Natural killer cell (primary cell): ENCODE data around the gene INSIG1. TPM values are rescaled to one million over a fixed set of nuclear protein-coding genes. Genes with fewer than 3 reads are reported as not detected.

Source experiments
- ATAC-seq, 3 donors: fragments of 150-1000 bp in 2 of 3; fragments of 200-7000 bp in 1 of 3; cut with Tn5 transposase; 1 replicate in 1 of 3; 2 replicates in 2 of 3; pipeline ENCODE4 v1.10.0; 2021; ENCODE audit warnings: mild to moderate bottlenecking in 2 of 3, moderate library complexity in 2 of 3
- DNase-seq, 2 donors: peaks; one replicate each; pipeline versions ENCODE4 v3.0.0 to v3.0.0-alpha.2; 2013 to 2021; ENCODE audit warnings: mixed read lengths in 1 of 2
- H3K27ac ChIP-seq: one replicate; pipeline ENCODE4 v1.5.1; 2013; ENCODE audit warnings: mild to moderate bottlenecking, low read length
- H3K27me3 ChIP-seq: one replicate; pipeline ENCODE4 v1.6.1; 2013; ENCODE audit warnings: low read length; ENCODE audit not compliant: control insufficient read depth, insufficient read depth
- H3K36me3 ChIP-seq: one replicate; pipeline ENCODE4 v1.6.1; 2013; ENCODE audit warnings: low read length; ENCODE audit not compliant: control insufficient read depth, insufficient read depth
- H3K4me1 ChIP-seq: one replicate; pipeline ENCODE4 v1.6.1; 2013; ENCODE audit warnings: low read length; ENCODE audit not compliant: control insufficient read depth, insufficient read depth
- H3K4me3 ChIP-seq: one replicate; pipeline ENCODE4 v1.5.1; 2013; ENCODE audit warnings: low read length
- H3K9me3 ChIP-seq: one replicate; pipeline ENCODE4 v1.6.1; 2013; ENCODE audit warnings: low read length; ENCODE audit not compliant: control insufficient read depth, insufficient read depth
- H3K27ac Mint-ChIP-seq, 2 donors: one replicate each; pipeline ENCODE4 v1.8.0; 2022; ENCODE audit warnings: mild to moderate bottlenecking in 2 of 2, mixed read lengths in 2 of 2, moderate library complexity in 1 of 2
- H3K27me3 Mint-ChIP-seq, 2 donors: one replicate each; pipeline ENCODE4 v1.8.0; 2022; ENCODE audit warnings: low read depth in 2 of 2, mixed read lengths in 2 of 2
- H3K36me3 Mint-ChIP-seq: one replicate; pipeline ENCODE4 v1.8.0; 2022; ENCODE audit warnings: mixed read lengths
- H3K4me1 Mint-ChIP-seq, 2 donors: one replicate each; pipeline ENCODE4 v1.8.0; 2022; ENCODE audit warnings: mixed read lengths in 2 of 2
- H3K4me3 Mint-ChIP-seq: one replicate; pipeline ENCODE4 v1.8.0; 2022; ENCODE audit warnings: mild to moderate bottlenecking, moderate library complexity, mixed read lengths
- H3K9me3 Mint-ChIP-seq, 2 donors: one replicate each; pipeline ENCODE4 v1.8.0; 2022; ENCODE audit warnings: mixed read lengths in 2 of 2
- CTCF ChIP-seq: fragments of 200-600 bp; IDR thresholded peaks from one replicate; pipeline ENCODE4 v1.8.0; 2022; ENCODE audit warnings: antibody characterized with exemption
- WGBS: methylation state at CpG from one replicate; pipeline ENCODE4 v1.1.7; 2013; ENCODE audit warnings: missing lambda C conversion rate; ENCODE audit not compliant: insufficient coverage; 5-methylcytosine and 5-hydroxymethylcytosine counted together
- intact Hi-C: fragments of 100-400 bp; cut with micrococcal nuclease; formaldehyde crosslinking; loops from one replicate; pipeline ENCODE4 v1.14.2; 2022
- total RNA-seq, 4 donors: library from RNA; stranded (reverse); fragments of 120-200 nt in 1 of 4; gene quantifications; one replicate each; pipeline versions ENCODE4 v1.2.3 to v1.2.4, GENCODE V29; 2013 to 2022

The INSIG1 gene
- total RNA-seq, 3 donors from 2014 or later (not counting 1 experiment from before 2014, with no cell fraction given), result 66.7 to 115 (median 84.5) TPM

DNA sequence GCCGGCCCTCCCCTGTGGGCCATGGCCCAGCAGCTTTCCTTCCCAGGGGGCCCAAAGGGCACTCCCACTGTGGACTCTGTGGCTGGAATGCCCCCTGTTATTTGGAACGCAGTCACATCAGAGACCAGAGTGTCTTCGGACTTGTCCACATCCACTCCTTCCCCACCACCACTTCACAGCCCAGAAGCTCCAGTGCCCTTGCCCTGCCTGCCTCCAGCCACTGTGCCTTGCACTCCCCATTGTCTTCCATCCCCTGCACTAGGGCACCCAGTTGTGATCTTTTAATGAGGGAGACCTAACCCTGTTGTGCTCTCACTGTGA, 19.4 kb downstream of the INSIG1 start:
- H3K27ac Mint-ChIP-seq, result no peak overlapping the region
- ATAC-seq, result no peak

DNA sequence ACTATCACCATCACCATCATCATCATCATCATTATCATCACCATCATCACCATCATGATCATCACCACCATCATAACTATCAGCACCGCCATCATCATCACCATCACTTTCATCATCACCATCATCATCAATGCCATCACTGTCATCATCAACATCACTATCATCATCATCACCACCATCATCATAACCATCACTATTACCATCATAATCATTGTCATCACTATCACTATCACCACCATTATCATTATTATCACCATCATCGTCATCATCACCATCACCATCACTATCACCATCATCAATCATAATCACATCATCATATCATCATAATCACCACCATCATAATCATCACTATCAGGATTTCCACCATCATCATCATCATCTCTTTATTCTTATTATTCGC, 20.6 kb downstream of the INSIG1 start:
- H3K4me1 ChIP-seq, result no peaks in the 10 kb centered on the region
- Mint-ChIP-seq H3K27me3 (no peaks in the 10 kb centered on the region), H3K27ac (no peak overlapping the region), H3K9me3 (peaks cover 0 to under 1% of the 10 kb centered on the region in 2 donors), H3K36me3 (no peaks in the 10 kb centered on the region), H3K4me1 (no peaks in the 10 kb centered on the region), H3K4me3 (no peak overlapping the region)
- TF ChIP-seq CTCF, result no peak
- H3K9me3 ChIP-seq, result no peaks in the 10 kb centered on the region
- WGBS, result 96% methylated on average over 3 of the region's 3 CpGs
- H3K4me3 ChIP-seq, result no peak overlapping the region
- ATAC-seq (no peak), DNase-seq (no peak)
- no peaks in the 10 kb centered on the region for H3K36me3 ChIP-seq
- intact Hi-C loops, result no loop called here
- no peak overlapping the region for H3K27ac ChIP-seq
- no peaks in the 10 kb centered on the region for H3K27me3 ChIP-seq

More for the DNA sequence above, 19.4 kb downstream of the INSIG1 start:
- no peak overlapping the region for H3K4me3 Mint-ChIP-seq
- no peaks in the 10 kb centered on the region for H3K27me3 Mint-ChIP-seq
- Histone ChIP-seq H3K27me3 (no peaks in the 10 kb centered on the region), H3K36me3 (peaks cover 2% of the 10 kb centered on the region), H3K27ac (no peak overlapping the region), H3K9me3 (no peaks in the 10 kb centered on the region), H3K4me1 (no peaks in the 10 kb centered on the region), H3K4me3 (no peak overlapping the region)
- 90% methylated on average over 3 of the region's 3 CpGs for WGBS
- no peak for TF ChIP-seq CTCF
- no peaks in the 10 kb centered on the region for H3K9me3 Mint-ChIP-seq
- DNase-seq, result no peak
- no peaks in the 10 kb centered on the region for H3K36me3 Mint-ChIP-seq
- intact Hi-C loops, result no loop called here
- no peaks in the 10 kb centered on the region for H3K4me1 Mint-ChIP-seq

DNA sequence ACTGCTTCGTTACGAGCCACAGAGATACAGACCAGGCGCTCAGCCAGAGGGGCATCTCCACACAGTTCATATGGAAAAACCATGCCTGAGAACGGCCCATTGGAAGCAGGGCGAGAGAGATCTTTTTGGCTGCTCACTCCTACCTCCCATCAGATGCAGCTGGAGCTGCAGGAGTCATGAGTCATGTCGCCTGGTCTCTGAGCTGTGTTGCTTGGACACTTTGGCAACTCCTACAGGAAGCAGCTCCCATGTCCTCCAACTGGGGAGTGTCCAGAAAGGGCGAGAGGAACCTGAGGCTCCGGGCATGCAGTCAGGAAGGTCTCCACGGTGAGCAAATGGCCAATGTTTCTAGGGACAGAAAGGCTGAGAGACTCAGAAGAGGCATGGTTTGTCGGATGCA, 24.9 kb downstream of the INSIG1 start:
- intact Hi-C loops, result no loop called here
- H3K4me1 Mint-ChIP-seq, result no peaks in the 10 kb centered on the region

More for the DNA sequence above, 24.9 kb downstream of the INSIG1 start:
- peaks cover 0 to 13% of the 10 kb centered on the region in 2 donors for H3K27me3 Mint-ChIP-seq
- DNase-seq (no peak), ATAC-seq (no peak)
- Histone ChIP-seq H3K27me3 (no peaks in the 10 kb centered on the region), H3K36me3 (no peaks in the 10 kb centered on the region), H3K4me3 (no peak overlapping the region), H3K4me1 (no peaks in the 10 kb centered on the region), H3K27ac (no peak overlapping the region), H3K9me3 (no peaks in the 10 kb centered on the region)
- H3K9me3 Mint-ChIP-seq, result peaks cover 0 to 3% of the 10 kb centered on the region in 2 donors
- no peak overlapping the region for H3K4me3 Mint-ChIP-seq
- 73% methylated on average over 10 of the region's 10 CpGs for WGBS
- H3K27ac Mint-ChIP-seq, result no peak overlapping the region
- H3K36me3 Mint-ChIP-seq, result no peaks in the 10 kb centered on the region
- TF ChIP-seq CTCF, result no peak
